Measurements from ENCODE around the gene SNX9. TPM values are rescaled to one million over a fixed set of nuclear protein-coding genes. Genes with fewer than 3 reads are reported as not detected.
A peak's percentile ranks its signal among the peaks of the same experiment; 100 is the strongest.

SNX9 gene
- total and polyA plus RNA-seq, 2 of the 4 experiments (the other 2 are of a cell fraction) = 35.3 to 41.2 TPM

DNA sequence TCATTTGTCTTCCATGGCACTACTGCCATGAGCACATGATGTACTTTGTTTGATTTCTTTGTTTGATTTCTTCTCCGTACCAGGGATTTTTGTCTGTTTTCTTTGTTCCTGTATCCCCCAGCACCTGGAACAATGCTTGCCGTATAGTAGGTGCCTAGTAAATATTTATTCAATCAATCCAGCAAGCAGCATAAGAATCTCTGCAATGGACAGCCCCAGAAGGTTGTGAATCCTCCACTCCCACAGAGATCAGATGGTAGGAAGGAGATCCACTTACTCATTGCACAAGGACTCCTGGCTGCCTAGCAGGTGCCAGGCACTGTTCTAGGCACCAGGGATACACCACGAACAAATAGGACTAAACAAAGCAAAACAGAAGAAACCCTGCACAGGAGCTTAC, 151.9 kb downstream of the SNX9 start:
- BruUV-seq (replicated peaks) = no TSS peak
- H3K27me3 ChIP-seq (ENCODE audit: control insufficient read depth, insufficient read depth, low read length) = no peaks in the 10 kb centered on the region
- H2BK15ac ChIP-seq (ENCODE audit: low read depth, low read length) = no peak overlapping the region
- no peak overlapping the region for H3K9ac ChIP-seq (ENCODE audit: low read depth, low read length)
- no peak overlapping the region for H3K18ac ChIP-seq (ENCODE audit: low read depth, low read length)
- intact Hi-C loops (cut with micrococcal nuclease) = no loop called here
- dilution Hi-C loops (cut with HindIII; ENCODE audit: low sequenced_read_pairs, unreplicated experiment) = no loop called here
- peak overlapping the region; percentile 23 for H2BK120ac ChIP-seq (ENCODE audit: low read depth, low read length)
- no peaks in the 10 kb centered on the region for H3K9me3 ChIP-seq (ENCODE audit: control insufficient read depth, insufficient read depth, low read length)
- peaks cover 2% of the 10 kb centered on the region for H3K4me1 ChIP-seq (ENCODE audit: control insufficient read depth, insufficient read depth, low read length)
- H3K79me1 ChIP-seq (ENCODE audit: low read depth in 1 of 2, low read length in 2 of 2) = no peaks in the 10 kb centered on the region
- CTCF ChIA-PET = no interaction called here
- no peaks in the 10 kb centered on the region for H3K36me3 ChIP-seq (ENCODE audit: control insufficient read depth, insufficient read depth, low read length)
- H4K5ac ChIP-seq (ENCODE audit: low read depth, low read length) = no peak overlapping the region
- no peak overlapping the region for H4K91ac ChIP-seq (ENCODE audit: insufficient read depth, low read depth, low read length)
- no peak overlapping the region for H2BK5ac ChIP-seq (ENCODE audit: low read depth, low read length, poor library complexity, severe bottlenecking)
- no peak for ATAC-seq (ENCODE audit: low read depth)
- POLR2A ChIA-PET (ENCODE audit: unreplicated experiment) = no interaction called here
- H3K27ac ChIP-seq (ENCODE audit: insufficient read depth, low read length) = no peak overlapping the region
- peak overlapping the region; percentile 65 for H2BK20ac ChIP-seq (ENCODE audit: low read depth, low read length)
- H3K14ac ChIP-seq (replicated peaks; ENCODE audit: low read depth, low read length) = no peak overlapping the region
- H4K8ac ChIP-seq (ENCODE audit: low read depth in 2 of 2, low read length in 2 of 2) = 0 out of 4 replicates have a peak overlapping the region, but pooled peaks of 1 of the 2 experiments have one; percentile 7
- H3K23ac ChIP-seq (ENCODE audit: low read depth, low read length) = no peak overlapping the region
- H3K4ac ChIP-seq (ENCODE audit: low read depth, low read length) = peak overlapping the region; percentile 17
- in situ Hi-C loops (cut with MboI; ENCODE audit: low sequenced_read_pairs) = no loop called here
- H4K20me1 ChIP-seq (ENCODE audit: insufficient read depth, low read length) = no peaks in the 10 kb centered on the region
- H3K4me2 ChIP-seq (ENCODE audit: low read depth, low read length) = no peak overlapping the region
- no CpG with 5 or more reads among the region's 3 CpGs for WGBS, 2 experiments (ENCODE audit: extremely low coverage in 2 of 2, insufficient read length in 1 of 2)
- H3K4me3 ChIP-seq (ENCODE audit: insufficient read depth, low read depth, low read length) = no peak overlapping the region
- TF ChIP-seq ELK1 (IDR thresholded peaks at IDR 0.05; ENCODE audit: borderline replicate concordance, low read depth, low read length) = no peak
- TF ChIP-seq RAD21 (IDR thresholded peaks at IDR 0.05; ENCODE audit: low read length) = no peak
- TF ChIP-seq RCOR1 (IDR thresholded peaks at IDR 0.05; ENCODE audit: insufficient replicate concordance, low read length) = no peak
- TF ChIP-seq NFE2L2 (IDR thresholded peaks at IDR 0.05; ENCODE audit: low read depth, low read length) = no peak
- no peak for TF ChIP-seq FOS (IDR thresholded peaks at IDR 0.05; ENCODE audit: low read depth, low read length)
- no peak for TF ChIP-seq RFX5 (IDR thresholded peaks at IDR 0.05; ENCODE audit: low read depth, low read length)
- TF ChIP-seq CHD1 (IDR thresholded peaks at IDR 0.05; ENCODE audit: low read depth, low read length) = no peak
- TF ChIP-seq, protein P1, sequence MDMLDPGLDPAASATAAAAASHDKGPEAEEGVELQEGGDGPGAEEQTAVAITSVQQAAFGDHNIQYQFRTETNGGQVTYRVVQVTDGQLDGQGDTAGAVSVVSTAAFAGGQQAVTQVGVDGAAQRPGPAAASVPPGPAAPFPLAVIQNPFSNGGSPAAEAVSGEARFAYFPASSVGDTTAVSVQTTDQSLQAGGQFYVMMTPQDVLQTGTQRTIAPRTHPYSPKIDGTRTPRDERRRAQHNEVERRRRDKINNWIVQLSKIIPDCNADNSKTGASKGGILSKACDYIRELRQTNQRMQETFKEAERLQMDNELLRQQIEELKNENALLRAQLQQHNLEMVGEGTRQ (IDR thresholded peaks at IDR 0.05; ENCODE audit: low read depth, low read length) = no peak
- TF ChIP-seq BHLHE40 (IDR thresholded peaks at IDR 0.05; ENCODE audit: low read depth, low read length) = no peak
- TF ChIP-seq, protein P2, sequence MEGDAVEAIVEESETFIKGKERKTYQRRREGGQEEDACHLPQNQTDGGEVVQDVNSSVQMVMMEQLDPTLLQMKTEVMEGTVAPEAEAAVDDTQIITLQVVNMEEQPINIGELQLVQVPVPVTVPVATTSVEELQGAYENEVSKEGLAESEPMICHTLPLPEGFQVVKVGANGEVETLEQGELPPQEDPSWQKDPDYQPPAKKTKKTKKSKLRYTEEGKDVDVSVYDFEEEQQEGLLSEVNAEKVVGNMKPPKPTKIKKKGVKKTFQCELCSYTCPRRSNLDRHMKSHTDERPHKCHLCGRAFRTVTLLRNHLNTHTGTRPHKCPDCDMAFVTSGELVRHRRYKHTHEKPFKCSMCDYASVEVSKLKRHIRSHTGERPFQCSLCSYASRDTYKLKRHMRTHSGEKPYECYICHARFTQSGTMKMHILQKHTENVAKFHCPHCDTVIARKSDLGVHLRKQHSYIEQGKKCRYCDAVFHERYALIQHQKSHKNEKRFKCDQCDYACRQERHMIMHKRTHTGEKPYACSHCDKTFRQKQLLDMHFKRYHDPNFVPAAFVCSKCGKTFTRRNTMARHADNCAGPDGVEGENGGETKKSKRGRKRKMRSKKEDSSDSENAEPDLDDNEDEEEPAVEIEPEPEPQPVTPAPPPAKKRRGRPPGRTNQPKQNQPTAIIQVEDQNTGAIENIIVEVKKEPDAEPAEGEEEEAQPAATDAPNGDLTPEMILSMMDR (conservative IDR thresholded peaks at IDR 0.05; ENCODE audit: low read depth, low read length) = no peak
- TF ChIP-seq SMC3 (IDR thresholded peaks at IDR 0.05; ENCODE audit: low read depth, low read length) = no peak
- no peak for TF ChIP-seq POLR2A (IDR thresholded peaks at IDR 0.05; ENCODE audit: low read depth, low read length)
- no peak overlapping the region for H2AFZ ChIP-seq (replicated peaks; ENCODE audit: low read length, poor library complexity)
- H3K56ac ChIP-seq (ENCODE audit: extremely low read depth, insufficient read depth, low read length) = no peak overlapping the region
- H3K9me1 ChIP-seq (ENCODE audit: insufficient read depth, low read length) = peaks cover 5% of the 10 kb centered on the region
- H2AK5ac ChIP-seq (ENCODE audit: low read depth, low read length) = peak overlapping the region; percentile 24; the same call in 1 of the 2 replicates
- no peak for DNase-seq
- peak overlapping the region; percentile 68 for H2AK9ac ChIP-seq (replicated peaks; ENCODE audit: low read depth, low read length, poor library complexity)

All from IMR-90 (cell line).